Skin of body (tissue), 2 donors: Measurements from ENCODE around the gene LRIT2. TPM values are rescaled to one million over a fixed set of nuclear protein-coding genes. Genes with fewer than 3 reads are reported as not detected.

Source experiments
- DNase-seq: peaks from one replicate; lab custom pipeline; 2025; lab: John Stamatoyannopoulos, UW
- total RNA-seq: library from RNA; depleted of rRNA; stranded (reverse); fragments of >200 nt; gene quantifications from one replicate; pipeline ENCODE4 v1.2.3, GENCODE V29; 2014

Gene LRIT2
- total RNA-seq, 1 donor from 2014 or later, result not detected

DNA sequence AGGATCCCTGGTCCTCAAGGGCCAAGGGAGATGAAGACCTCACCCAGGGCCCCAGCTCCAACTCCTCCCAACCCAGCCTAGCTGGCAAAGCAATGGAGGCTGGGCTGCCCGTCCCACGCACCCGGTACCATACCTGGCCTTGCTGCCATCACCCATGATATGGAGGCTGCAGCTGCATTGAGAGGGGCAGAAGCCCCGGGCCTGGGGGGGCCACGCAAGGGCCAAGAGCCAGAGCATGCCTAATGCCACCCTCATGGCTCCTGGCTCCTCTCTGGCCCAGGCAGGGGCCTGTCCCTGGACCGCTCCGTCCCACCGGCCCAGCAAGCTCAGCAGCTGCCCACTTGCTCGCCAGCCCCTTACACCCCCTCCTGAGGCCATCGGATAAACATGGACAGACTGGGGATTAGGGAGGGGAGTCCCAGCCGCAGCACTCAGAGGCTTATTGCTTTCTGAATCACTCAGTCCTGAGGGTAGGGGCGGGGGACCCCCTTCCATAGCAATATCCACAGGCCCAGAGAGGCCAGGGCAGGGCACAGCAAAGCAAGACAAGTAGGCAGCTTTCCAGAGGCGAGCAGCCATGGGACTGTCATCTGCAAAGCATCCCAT lies 15.9 kb upstream of the LRIT2 start, which contains the start of gene LRIT1:
LRIT1 (minus strand) TSS at position 362 of the 606 bp plus-strand sequence; CDS start at position 255, 107 bp downstream.
- no peak for DNase-seq

DNA sequence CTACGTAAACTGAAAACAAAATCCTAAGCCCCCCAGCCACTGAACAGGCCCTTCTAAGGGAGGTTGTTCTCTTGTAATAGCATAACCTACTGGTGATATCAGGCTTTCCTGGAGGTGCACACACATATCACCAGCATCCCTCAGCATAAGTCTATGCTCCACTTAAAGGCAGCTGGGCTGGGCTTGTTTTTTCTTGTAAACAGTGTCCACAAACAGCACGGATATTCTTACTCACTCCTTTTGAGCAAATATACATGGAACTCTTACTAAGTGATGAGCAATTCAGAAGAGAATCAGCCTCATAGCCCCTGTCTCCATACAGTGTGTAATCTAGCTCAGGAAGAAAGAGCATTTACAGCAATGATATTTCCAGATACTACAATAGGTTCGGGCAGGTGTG lies 13.6 kb upstream of the LRIT2 start:
- DNase-seq, result no peak

DNA sequence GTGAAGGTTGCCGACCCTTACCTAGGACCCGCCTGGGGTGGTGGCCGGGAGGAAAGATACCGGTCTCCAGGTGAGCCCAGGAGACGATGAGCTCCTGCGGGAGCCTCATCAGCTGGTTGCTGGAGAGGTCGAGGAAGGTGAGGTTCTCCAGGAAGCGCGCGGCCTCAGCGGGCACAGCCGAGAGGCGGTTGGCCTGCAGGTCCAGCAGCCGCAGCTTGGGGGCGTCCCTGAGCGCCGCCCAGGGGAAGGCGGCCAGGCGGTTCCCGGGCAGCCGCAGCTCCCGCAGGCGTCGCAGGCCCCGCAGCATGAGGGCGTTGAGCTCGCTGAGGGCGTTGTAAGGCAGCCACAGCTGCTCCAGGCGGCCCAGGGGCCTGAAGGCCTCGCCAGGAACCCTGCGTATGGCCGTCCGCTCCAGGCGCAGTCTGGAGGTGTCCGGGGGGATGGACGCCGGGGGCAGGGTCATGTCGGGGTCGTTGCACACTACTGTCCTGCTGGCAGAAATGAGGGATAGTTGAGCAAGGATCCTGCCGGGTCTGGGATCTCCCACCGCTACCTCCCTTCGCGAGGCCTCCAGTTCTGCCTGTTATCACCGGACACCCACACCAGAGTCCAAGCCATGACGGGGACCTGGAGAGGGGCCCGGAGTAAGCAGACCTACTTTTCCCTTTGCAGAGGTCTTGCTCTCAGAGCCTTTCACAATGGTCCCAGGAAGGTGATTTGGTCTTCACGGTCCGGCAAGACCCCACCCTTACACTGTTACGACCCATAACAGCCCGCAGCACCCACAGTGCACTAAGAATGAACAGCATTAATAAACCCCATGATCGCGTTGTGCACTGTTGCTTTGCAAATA lies 12.1 kb upstream of the LRIT2 start:
- DNase-seq, result no peak

DNA sequence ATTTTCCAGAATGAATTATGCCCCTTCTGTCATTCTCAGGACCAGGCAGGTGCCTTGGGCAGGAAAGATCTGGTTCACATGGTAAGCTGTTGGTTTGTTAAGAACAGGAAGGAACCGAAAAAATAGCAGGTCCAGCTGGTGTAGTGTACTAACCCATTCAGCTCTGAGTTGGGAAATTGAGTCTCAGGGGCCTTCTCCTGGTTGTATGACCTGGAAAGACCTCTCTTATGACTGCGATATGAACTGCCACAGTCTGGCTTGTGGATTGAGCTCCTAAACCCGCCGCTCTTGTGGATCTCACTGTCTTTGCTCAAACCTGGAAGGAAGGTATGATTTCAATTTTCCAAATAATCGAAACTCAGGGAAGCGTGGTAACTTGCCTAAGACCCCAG lies 11.5 kb upstream of the LRIT2 start:
- no peak for DNase-seq

DNA sequence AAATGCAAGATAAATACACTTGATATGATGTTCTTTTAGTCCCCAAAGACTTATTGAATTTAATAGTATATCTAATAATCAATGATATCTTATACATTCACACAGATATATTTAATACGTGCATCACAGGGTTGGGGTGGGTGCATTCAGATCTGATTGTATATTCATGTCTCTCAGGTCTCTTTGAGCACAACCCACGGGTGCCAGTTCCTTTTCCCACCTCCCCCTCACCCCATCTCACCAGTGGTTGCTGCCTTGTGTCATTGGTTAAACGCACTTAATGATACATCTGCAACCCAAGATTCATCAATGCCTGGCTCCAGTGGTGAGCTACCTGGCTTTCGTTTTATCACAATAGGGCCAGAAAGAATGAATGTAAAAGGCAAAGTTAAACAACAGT lies 9.8 kb upstream of the LRIT2 start:
- DNase-seq, result no peak

DNA sequence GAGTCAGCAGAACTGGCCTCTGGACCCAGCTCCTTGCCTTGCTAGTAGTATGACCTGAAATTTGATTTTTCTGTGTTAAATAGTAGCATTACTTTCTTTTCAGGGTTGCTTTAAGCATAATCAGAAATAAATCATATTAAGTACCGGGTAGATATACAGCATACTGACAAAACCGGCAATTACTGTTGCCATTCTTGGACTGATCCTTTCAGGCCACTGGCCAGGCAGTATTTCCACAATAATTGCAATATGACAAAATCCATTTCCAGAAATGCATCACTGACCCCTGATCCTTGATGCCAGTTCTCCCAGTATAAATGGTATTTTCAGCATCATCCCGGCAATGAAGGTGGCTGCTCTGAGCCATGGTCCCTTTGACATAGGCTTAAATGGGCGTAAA lies 9.1 kb upstream of the LRIT2 start:
- no peak for DNase-seq

DNA sequence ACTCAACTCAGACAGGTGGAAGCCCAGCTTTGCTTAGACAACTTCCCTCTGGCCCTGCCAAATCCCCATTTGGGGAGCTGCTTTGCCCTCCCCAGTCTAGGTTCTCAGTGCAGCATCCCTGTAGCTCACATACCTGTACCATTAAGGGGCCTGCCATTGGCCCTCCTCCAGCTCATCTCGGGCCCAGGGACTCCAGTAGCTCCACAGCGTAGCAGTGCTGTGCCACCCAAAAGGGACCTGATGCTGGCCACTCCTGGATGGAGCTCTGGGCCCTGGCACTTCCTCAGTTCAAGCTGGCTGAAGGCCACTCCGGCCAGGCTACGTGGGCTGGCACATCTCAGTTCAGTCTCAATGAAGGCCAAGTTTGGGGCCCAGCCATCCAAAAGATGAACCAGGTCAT lies 8.6 kb upstream of the LRIT2 start:
- no peak for DNase-seq

DNA sequence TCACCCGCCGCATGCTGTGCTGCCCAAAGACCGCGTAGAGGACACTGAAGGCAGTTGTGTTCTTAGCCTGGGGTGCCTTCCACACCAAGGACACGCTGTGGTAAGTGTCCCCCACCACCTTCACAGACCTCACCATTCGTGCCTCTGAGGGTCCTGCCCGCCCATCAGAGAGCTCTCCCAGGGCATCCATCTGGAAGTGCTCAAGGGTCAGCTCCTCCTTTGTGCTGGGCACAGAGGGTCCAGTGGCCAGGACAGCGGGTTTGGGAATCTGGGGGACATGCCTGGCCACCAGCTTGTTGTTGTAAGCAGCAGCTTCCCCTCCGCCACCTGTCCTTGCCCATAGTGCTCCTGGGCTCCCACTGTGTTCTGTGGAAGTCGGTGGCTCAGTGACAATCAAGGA lies 7.0 kb upstream of the LRIT2 start:
- DNase-seq, result no peak

DNA sequence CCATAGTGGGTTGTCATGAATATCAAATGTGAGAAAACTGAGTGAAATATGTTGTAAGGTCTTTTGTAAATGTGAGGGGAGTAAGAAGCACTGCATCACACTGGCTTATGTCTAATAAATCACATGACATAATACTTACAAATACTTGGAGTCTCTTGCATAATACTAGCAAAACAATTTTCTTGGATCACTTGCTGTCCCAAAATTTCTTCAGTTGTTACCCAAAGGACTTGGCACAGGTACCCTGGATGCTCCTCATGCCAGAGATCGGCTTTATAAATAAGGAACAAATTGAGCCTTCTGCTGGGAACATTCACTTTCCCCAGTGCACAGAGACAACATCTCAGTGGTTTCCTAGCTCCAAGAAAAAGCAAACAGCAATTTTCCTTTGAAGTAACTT lies 5.0 kb upstream of the LRIT2 start:
- no peak for DNase-seq

DNA sequence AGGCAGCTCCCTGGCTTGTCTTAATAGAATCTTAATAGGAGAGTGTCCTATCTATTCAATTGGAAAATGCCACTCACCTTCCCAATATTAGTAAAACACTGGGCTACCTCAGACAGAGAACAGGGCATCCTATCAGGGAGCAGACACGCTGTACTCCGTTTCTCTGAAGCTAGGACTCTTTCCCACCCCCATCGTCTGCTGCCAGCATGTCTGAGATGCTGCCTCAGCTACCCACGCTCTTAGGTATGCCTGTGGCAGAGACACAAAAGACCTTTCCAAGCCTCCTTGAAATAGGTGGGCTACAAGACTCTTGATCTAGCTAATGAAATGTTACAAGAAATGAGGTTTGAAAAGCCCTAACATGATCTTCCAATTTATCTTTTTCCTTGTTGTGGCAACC lies 2.5 kb upstream of the LRIT2 start:
- no peak for DNase-seq

DNA sequence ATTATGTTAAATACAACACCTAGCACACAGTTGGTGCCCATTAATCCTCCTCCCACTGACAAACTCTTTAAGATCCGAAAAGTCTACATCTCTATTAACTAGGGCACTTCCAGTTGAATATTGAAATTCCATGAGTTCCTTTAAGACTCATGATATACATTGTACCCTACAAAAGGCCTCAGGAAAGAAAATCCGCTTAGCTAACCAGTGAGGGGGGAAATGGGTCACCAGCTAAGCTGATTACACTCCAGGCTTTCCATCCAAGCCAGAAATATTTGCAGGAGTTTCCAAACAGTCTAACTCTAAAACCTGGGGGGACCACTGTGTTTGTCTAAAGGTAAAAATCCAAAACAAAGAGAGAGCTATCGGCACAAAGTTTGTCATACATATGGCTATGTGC lies 1.3 kb upstream of the LRIT2 start:
- DNase-seq, result no peak

DNA sequence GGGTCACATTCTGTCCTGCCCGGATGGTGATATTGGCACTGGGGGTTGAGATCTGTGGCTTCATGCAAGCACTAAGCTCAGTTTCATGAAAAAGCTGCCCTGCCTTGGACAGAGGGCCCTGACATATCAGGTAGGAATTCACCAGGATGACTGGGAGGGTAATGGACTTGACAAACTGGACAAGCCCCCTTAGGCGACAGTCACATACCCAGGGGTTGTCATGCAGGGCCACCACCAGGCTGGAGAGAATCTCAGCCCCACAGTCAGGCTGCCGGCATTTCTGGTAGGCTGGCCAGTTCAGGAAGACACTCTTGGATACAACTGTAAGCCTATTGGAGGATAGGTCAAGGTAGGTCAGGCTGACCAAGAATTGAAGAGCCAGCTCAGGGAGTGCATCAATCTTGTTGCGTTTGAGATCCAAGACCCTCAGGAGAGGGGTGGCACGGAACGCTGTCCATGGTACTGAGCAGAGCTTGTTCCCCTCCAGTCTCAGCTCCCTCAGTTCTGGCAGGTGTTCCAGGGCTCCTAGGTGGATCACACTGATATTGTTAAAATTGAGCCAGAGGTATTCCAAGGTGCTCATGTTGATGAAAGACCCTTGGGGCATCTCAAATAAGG lies 824 bp downstream of the LRIT2 start:
- DNase-seq, result no peak

DNA sequence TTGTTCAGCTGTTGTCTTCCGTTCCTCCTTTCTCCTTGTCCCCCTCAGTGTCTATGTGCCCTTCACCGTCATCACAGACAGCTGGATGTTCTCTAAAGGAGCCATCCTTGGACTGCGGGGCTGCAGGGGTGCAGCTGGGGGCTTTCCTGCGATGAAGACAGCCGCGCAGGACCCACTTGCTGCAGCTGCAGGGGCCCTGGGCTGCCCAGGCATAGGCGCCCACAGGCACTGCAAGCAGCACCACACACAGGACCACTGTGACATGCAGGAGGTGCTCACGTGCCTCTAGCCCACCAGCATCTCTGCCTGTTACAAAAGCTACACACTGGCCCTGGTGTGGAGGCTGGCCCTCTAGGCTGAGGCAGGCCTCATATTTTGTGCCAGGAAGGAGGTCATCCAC lies 3.4 kb downstream of the LRIT2 start:
- DNase-seq, result no peak

DNA sequence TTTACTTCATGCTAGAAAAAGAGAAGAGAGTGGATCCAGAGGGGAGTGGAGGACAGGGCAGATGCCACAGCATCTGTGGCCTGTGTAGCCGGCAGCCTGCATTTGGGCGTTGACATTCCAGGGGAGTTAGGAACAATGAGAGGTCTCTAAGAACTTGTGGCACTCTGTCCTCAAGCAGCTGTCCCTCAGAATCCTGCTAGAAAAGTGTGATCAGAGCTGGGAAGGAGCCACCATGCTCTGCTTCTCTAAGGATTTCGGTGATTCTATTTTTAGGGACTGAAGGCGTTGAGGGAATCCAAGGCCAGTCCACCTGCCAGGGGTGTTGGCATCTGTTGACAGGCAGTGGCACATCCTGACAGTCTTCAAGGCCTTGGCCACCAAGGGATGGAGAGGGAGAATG lies 7.6 kb downstream of the LRIT2 start:
- DNase-seq, result no peak

DNA sequence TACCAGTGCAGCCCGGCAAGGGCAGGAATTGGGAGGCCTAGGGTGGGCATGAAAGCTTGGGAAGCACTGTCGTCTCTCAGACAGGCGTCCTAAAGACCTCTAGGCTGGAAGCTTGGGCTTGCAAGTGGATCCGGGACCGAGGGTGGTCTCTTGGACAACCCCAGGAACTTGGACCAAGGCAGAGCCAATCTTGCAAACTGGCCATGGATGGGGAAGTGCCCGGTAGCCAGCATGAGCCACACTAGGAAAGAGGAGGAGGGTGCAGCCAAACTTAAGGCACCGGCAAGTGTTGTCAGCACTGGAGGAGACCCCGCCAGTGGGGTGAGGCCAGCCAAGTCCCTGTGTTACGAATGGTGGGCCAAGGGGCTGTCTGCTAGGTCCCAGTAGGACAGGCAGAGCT lies 8.5 kb downstream of the LRIT2 start:
- DNase-seq, result no peak

DNA sequence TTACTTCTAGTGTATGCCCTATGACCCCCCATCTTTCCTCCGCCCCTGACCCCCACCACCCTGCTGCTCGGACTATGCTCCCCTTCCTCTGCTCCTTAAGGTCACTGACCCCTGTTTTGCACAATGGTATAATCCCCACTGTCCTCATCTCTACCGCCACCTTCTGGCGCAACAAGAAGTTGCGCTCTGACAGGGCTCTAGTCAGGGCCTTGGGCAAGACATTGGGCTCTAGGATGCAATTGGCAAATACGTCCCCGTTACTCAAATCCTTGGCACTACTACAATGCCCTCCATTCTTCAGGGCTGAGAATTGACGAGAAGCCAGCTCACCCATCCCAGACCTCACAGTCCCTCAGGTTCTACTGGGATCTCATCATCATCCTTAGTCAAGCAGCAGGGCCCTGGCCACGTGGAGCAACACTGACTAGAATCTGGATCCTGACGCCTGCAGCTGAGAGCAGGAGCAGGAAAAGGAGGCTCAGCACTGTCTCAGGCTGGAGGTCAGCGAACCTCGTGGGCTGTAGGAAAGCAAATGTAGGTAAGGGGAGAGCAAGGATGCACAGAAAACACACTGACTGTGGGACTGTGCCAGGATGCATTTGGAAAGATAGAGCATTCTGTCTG lies 10.6 kb downstream of the LRIT2 start:
- no peak for DNase-seq

DNA sequence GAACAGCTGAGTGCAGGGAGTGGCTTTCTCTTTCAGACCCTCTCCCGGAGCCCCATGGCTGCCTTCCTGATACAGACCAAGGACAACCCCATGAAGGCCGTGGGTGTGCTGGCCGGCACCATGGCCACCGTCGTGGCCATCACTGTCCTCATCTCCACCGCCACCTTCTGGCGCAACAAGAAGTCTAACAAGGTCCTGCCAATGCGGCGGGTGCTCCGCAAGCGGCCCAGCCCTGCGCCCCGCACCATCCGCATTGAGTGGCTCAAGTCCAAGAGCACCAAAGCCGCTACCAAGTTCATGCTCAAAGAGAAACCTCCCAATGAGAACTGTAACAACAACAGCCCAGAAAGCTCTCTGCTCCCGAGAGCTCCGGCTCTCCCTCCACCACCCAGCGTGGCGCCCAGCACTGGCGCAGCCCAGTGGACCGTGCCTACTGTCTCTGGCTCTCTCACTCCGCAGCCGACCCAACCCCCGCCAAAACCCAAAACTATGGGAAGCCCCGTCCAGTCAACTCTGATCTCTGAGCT lies 11.2 kb downstream of the LRIT2 start:
- no peak for DNase-seq

DNA sequence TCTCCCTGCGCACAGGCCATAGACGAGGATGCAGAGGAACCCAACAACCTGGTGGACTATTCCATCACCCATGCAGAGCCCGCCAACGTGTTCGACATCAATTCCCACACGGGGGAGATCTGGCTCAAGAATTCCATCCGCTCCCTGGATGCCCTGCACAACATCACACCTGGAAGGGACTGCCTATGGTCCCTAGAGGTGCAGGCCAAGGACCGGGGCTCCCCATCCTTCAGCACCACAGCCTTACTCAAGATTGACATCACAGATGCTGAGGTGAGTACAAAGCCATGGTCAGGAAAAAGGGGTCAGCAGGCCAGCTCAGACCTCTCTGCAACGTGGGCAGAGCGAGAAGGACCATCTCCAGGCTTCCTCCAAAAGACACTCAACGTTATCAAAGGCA lies 12.3 kb downstream of the LRIT2 start:
- no peak for DNase-seq

DNA sequence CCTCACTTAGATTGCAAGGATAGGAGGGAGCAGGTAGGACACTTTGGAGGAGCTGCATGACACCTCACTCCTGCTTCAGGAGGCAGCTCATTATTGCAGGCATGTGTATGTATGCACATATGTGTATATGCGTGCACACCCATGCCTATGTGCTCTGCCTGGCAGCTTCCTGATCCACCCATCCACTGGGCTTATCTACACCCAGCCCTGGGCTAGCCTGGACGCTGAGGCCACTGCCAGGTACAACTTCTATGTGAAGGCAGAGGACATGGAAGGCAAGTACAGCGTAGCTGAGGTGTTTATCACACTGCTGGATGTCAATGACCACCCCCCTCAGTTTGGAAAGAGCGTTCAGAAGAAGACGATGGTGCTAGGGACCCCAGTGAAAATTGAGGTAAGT lies 13.3 kb downstream of the LRIT2 start:
- DNase-seq, result no peak

DNA sequence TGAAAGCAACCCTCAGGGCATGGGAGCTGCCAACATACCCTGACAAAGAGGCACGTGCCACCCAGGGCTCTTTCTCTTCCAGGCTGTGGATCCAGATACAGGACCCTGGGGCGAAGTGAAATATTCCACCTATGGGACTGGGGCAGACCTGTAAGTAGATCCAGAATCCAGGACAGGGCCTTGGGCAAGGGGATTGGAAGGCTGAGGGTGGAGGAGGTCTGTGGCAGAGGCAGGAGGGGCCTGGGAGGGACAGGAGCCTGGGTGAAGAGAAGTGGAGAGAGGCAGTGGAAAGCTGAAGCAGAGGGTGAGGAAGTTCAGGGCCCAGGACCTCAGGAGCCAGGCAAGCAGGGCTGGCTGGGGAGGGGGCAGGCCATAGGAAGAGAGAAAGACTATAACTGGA lies 13.8 kb downstream of the LRIT2 start:
- no peak for DNase-seq

DNA sequence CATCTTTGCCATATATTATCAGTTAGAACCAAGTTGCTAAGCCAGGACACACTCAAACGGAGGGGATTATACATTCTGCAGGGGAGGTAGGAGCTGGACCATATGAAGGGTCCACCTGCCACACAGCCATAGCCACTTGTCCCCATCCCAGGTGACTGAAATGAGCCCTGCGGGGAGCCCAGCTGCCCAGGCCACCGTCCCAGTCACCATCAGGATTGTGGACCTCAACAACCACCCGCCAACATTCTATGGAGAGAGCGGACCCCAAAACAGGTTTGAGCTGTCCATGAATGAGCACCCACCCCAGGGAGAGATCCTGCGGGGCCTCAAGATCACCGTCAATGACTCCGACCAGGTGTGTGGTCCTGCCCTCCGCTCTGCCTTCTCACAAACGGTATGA lies 17.3 kb downstream of the LRIT2 start:
- no peak for DNase-seq
